A549 treated with AZD9567 at 1 μM for 4 hours (cell line): Measurements from ENCODE around the gene BRAF. TPM values are rescaled to one million over a fixed set of nuclear protein-coding genes. Genes with fewer than 3 reads are reported as not detected.

ENCODE experiments used
- total RNA-seq: library from RNA; stranded (reverse); fragments of 200-300 nt; extraction: Qiagen RNA extraction; gene quantifications from 5 replicates; pipeline ENCODE4 v1.2.3, GENCODE V29; 2022; ENCODE audit not compliant: insufficient read depth

The BRAF gene
- total RNA-seq: 4.8 to 6.6 TPM (median 6.0 TPM) in 5 replicates

GRCh38 chr7:140924821-140925421 is at the start of gene BRAF:
Gene BRAF, minus strand, starts transcription at chr7:140924929. Its CDS starts 226 bp downstream, at chr7:140924703.

DNA sequence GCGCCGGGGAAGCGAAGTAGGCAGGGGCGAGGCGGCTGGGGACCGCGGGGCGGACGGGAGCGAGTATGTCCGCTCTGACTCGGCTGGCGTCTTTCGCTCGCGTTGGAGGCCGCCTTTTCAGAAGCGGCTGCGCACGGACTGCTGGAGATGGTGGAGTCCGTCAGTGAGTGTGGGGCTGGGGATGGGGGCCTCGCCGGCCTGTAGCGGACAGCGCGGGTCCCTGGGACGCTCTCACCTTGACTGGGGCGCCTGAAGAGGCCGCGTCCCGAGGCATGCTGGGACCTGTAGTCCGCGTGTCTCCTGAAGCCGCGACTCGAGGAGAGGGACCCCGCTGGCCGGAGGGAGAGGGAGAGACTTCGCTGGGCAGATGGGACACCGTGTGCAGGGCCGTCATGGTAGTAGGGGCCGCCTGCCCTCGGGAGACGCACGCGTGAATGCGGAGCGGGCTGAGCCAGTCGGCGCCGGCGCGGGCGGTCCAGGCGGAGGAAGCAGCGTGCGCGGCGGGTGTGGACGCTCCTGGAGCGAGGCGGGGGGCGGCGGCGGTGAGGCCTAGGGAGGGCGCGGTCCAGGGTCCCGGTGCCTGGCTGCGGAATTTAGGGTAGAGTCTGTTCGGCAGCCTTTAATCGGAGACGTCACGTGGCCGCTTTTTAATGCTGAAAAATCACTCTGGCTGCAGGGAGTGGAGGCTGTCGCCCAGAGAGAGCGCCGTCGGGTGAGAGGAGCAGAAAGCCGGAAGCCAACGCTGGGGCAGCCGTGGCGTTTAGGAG is 227.9 kb downstream of the BRAF start, which contains the start of gene NDUFB2:
Gene NDUFB2 (plus strand): TSS at position 29 of the 767 bp plus-strand sequence. CDS start 37 bp downstream, at position 66.

GRCh38 chr7:140672382-140673062 is 252.2 kb downstream of the BRAF start, which contains the start of gene ADCK2:
Gene ADCK2, plus strand, starts transcription at chr7:140672945. Its CDS starts 386 bp downstream, at chr7:140673331.

Other genes starting within 250 kb of the BRAF start
- gene NDUFB2, start 228.2 kb downstream of the BRAF start, total RNA-seq: 317 to 400 TPM (median 387 TPM) in 5 replicates
- 95.0 to 113 TPM (median 109 TPM) in 5 replicates for gene MRPS33, start 90.0 kb upstream of the BRAF start, total RNA-seq
- 0.87 to 1.4 TPM (median 1.2 TPM) in 5 replicates for gene TMEM178B, start 149.1 kb upstream of the BRAF start, total RNA-seq